Esophagus (tissue), 2 donors: ENCODE results near the gene MSI2. TPM values are rescaled to one million over a fixed set of nuclear protein-coding genes. Genes with fewer than 3 reads are reported as not detected.

ENCODE experiments used
- H3K27ac ChIP-seq, 2 donors: one replicate each; pipeline ENCODE4 v1.5.1; 2013; ENCODE audit warnings: low read depth in 2 of 2, mild to moderate bottlenecking in 2 of 2, inconsistent platforms in 1 of 2, low read length in 1 of 2, moderate library complexity in 1 of 2
- H3K27me3 ChIP-seq, 2 donors: one replicate each; pipeline ENCODE4 v1.6.1; 2013; ENCODE audit warnings: low read length in 2 of 2, control low read depth in 1 of 2, mild to moderate bottlenecking in 1 of 2; ENCODE audit not compliant: insufficient read depth in 2 of 2, control insufficient read depth in 1 of 2
- H3K36me3 ChIP-seq, 2 donors: one replicate each; pipeline ENCODE4 v1.6.1; 2013; ENCODE audit warnings: low read length in 1 of 2; ENCODE audit not compliant: control insufficient read depth in 2 of 2, insufficient read depth in 2 of 2
- H3K4me1 ChIP-seq, 2 donors: one replicate each; pipeline ENCODE4 v1.6.1; 2013; ENCODE audit warnings: low read length in 1 of 2; ENCODE audit not compliant: control insufficient read depth in 2 of 2, insufficient read depth in 2 of 2
- H3K4me3 ChIP-seq, 2 donors: one replicate each; pipeline ENCODE4 v1.5.1; 2013; ENCODE audit warnings: low read length in 2 of 2, mild to moderate bottlenecking in 2 of 2, low read depth in 1 of 2, moderate library complexity in 1 of 2
- H3K9me3 ChIP-seq, 2 donors: one replicate each; pipeline ENCODE4 v1.6.1; 2013; ENCODE audit warnings: mild to moderate bottlenecking in 2 of 2, low read depth in 1 of 2, low read length in 1 of 2, moderate library complexity in 1 of 2; ENCODE audit not compliant: control insufficient read depth in 2 of 2, insufficient read depth in 1 of 2
- WGBS, 2 donors: extraction: QIAGEN DNeasy Blood & Tissue Kit; methylation state at CpG; one replicate each; pipeline ENCODE4 v1.1.7; 2013; 5-methylcytosine and 5-hydroxymethylcytosine counted together
- polyA plus RNA-seq, 2 donors: library from polyadenylated mRNA; stranded (reverse); fragments of 200-250 nt; gene quantifications; one replicate each; pipeline ENCODE4 v1.2.3, GENCODE V29; 2013
- donor health status: healthy with polysubstance abuse.
- donor health status: Bipolar disorder and iron deficiency.

The MSI2 gene
- polyA plus RNA-seq, 2 donors = 7.8 to 8.2 TPM

GRCh38 chr17:57305908-57306504 is 49.7 kb downstream of the MSI2 start:
- Histone ChIP-seq H3K9me3 (no peaks in the 10 kb centered on the region), H3K36me3 (peaks cover 0 to 3% of the 10 kb centered on the region in 2 donors), H3K27ac (no peak overlapping the region), H3K4me1 (peaks cover 0 to 9% of the 10 kb centered on the region in 2 donors), H3K27me3 (no peaks in the 10 kb centered on the region), H3K4me3 (no peak overlapping the region)
- WGBS, 2 donors = 89% methylated on average over 5 of the region's 5 CpGs

DNA sequence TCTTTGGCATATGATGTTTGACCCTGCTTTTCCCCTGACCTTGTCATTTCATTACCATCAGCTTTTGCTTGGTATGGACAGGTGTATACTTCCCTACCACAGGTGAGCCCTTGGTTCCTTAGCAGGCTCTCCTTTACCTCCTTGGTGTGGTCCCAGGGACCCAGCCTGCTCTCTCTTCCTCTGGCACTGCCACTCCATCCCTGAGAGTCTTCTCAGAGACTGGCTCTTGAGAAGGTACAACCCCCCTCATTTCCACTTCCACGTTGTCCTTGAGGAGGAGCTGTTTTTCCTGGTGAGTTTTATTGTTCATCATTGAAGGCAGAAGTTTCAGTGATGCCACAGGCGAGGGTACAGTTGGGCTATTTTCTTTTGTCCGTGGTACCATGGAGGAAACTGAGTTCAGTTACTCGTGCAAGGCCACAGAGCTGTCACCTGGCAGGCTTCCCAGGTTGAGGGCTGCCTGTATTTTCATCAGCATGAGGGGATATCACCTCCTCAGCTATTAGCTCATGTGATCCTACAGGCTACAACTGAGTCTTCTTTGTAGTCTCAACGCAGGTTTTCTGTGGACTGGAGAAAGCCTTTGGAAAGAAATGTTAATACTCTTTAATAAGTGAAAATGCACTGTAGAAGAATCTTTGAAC is 52.3 kb downstream of the MSI2 start:
- no peak overlapping the region for H3K27ac ChIP-seq
- peaks cover 0 to 9% of the 10 kb centered on the region in 2 donors for H3K4me1 ChIP-seq
- H3K36me3 ChIP-seq = no peaks in the 10 kb centered on the region
- H3K4me3 ChIP-seq = no peak overlapping the region
- H3K9me3 ChIP-seq = no peaks in the 10 kb centered on the region
- 64 to 67% methylated on average over 5 of the region's 5 CpGs for WGBS, 2 donors
- H3K27me3 ChIP-seq = no peaks in the 10 kb centered on the region

GRCh38 chr17:57309479-57309878 is 53.2 kb downstream of the MSI2 start:
- Histone ChIP-seq H3K9me3 (no peaks in the 10 kb centered on the region), H3K27ac (peak overlapping the region in 1 of 2 donors; percentile 35), H3K36me3 (no peaks in the 10 kb centered on the region), H3K27me3 (no peaks in the 10 kb centered on the region), H3K4me3 (no peak overlapping the region), H3K4me1 (peaks cover 0 to 9% of the 10 kb centered on the region in 2 donors)
- 53 to 62% methylated on average over 7 of the region's 7 CpGs for WGBS, 2 donors

- no peaks in the 10 kb centered on the region for H3K27me3 ChIP-seq
- H3K36me3 ChIP-seq = no peaks in the 10 kb centered on the region
- WGBS, 2 donors = 60 to 67% methylated on average over 10 of the region's 10 CpGs
- H3K9me3 ChIP-seq = no peaks in the 10 kb centered on the region
- H3K4me3 ChIP-seq = no peak overlapping the region
- no peak overlapping the region for H3K27ac ChIP-seq
- peaks cover 0 to 9% of the 10 kb centered on the region in 2 donors for H3K4me1 ChIP-seq
These were observed 55.2 kb downstream of the MSI2 start for GRCh38 chr17:57311281-57312216.

DNA sequence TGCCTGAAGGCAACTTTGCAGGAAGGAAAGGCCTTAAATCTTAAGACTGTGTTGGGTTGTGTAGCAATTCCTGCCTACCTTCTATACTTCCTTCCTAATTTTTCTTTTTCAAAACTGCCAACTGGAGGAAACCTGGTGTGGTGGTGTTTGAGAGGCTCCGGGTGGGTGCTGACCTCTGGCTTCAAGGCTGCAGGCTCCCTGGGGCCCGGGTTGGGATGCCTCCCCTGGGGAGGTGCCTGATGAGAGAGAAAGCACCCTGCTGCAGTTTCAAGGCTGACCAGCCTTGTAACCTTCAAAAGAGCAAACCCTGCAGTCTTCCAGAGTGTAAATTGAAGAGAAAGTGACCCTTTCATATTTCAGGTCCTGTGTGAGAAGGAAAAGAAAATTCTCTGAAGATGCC is 55.9 kb downstream of the MSI2 start:
- 51 to 52% methylated on average over 2 of the region's 2 CpGs for WGBS, 2 donors

DNA sequence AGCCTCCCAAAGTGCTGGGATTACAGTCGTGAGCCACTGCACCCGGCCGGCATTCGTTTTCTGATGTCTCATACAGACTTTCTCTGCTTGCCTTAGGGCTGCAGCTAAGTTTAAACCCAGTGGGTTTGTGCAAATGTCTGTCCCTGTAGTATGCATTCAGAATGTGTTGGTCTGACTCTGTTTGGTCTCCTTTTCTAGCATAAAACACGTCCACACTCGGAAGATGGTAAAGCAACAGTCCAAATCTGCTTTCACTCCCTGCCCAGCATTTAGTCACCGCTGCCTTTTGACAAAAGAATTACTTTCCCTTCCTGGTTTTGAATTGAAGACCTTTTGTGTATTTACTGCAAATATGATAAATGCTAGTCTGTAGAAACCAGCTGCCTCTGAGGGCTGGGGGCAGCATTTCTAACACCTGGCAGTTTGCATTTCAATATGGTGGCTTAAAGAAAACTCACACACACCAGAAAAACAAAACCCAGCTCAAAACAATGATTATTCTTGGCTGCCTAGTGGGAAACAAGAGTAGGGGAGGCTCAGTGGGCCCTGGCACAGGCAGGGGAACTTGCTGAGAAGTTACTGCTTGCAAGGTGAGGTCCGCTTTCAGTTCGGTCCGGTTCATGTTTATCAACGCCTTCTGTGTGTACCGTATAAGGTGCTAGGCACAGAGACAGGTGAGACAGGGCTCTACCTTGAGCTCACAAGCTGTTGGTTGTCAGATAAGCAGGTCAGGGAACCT is 56.9 kb downstream of the MSI2 start:
- Histone ChIP-seq H3K36me3 (no peaks in the 10 kb centered on the region), H3K9me3 (no peaks in the 10 kb centered on the region), H3K27ac (no peak overlapping the region), H3K4me3 (no peak overlapping the region), H3K27me3 (no peaks in the 10 kb centered on the region), H3K4me1 (peaks cover 0 to 9% of the 10 kb centered on the region in 2 donors)
- 83 to 91% methylated on average over 12 of the region's 12 CpGs for WGBS, 2 donors

More for the DNA sequence above, 55.9 kb downstream of the MSI2 start:
- H3K27ac ChIP-seq = no peak overlapping the region
- H3K9me3 ChIP-seq = no peaks in the 10 kb centered on the region
- peaks cover 0 to 9% of the 10 kb centered on the region in 2 donors for H3K4me1 ChIP-seq
- no peak overlapping the region for H3K4me3 ChIP-seq
- H3K36me3 ChIP-seq = no peaks in the 10 kb centered on the region
- H3K27me3 ChIP-seq = no peaks in the 10 kb centered on the region

DNA sequence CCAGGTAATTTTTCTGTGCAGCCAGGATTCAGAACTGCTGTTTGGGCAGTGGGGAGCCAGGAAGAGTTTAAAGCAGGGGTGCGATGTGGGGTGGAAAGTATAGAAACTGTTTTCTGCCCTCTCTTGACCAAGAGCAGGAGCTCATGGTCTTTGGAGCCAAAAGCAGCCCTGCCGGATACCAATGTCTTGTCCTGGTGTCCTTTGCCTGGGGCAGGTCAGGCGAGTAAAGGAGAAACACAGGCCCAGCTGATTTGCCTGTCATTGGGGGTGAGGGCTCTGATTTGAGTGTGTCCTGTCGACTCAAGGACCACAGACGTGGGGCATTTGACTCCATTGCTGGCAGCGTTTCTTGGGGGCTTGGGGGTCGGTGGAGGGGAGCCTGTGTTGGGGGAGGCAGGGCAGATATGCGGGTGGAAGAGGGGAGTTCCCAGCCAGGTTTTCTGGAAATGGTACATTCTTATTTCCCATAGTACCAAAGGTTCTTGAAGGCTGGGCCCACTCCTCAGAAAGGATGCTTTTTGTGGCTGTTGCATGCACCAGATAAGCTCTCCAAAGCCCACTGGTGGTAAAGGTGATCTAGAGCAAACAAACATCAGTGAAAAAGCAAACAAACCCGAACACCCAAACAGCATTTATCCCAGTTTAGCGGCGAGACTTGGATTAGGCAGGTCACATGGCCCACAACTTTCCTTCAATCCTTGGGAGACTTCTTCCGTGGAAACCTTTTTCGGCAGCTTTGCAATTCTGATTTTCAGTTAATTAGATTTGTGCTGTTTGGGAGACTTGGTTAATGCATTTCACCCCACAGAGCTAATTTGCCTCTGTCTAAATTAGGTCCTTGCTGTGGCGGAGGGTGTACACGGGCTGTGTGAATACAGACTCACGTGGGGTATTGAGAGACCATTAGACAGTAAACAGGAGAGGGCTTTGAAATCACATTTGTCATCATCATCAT is 59.0 kb downstream of the MSI2 start:
- Histone ChIP-seq H3K36me3 (no peaks in the 10 kb centered on the region), H3K9me3 (no peaks in the 10 kb centered on the region), H3K27me3 (no peaks in the 10 kb centered on the region), H3K4me3 (no peak overlapping the region), H3K4me1 (no peaks in the 10 kb centered on the region), H3K27ac (no peak overlapping the region)
- 90 to 96% methylated on average over 16 of the region's 16 CpGs for WGBS, 2 donors

DNA sequence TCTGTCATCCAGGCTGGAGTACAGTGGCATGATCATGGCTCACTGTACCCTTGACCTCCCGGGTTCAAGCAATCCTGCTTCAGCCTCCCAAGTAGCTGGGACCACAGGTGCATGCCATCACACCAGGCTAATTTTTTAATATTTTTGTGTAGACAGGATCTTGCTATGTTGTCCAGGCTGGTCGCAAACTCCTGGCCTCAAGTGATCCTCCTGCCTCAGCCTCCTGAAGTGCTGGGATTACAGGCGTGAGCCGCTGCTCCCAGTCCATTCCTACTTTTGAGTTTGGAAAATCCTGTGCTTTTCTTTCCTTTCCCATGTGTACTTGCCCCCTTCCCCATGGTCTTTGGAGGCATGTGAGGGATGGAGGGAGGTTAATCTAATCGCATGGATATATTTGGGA is 60.0 kb downstream of the MSI2 start:
- no peak overlapping the region for H3K4me3 ChIP-seq
- no peaks in the 10 kb centered on the region for H3K36me3 ChIP-seq
- H3K4me1 ChIP-seq = no peaks in the 10 kb centered on the region
- no peaks in the 10 kb centered on the region for H3K9me3 ChIP-seq
- H3K27me3 ChIP-seq = no peaks in the 10 kb centered on the region
- 97 to 99% methylated on average over 5 of the region's 5 CpGs for WGBS, 2 donors
- H3K27ac ChIP-seq = no peak overlapping the region
